Erythroblast (primary cell): ENCODE measurements around the gene NELL1.

Experiments used
- GATA1 ChIP-seq: IDR thresholded peaks from 2 replicates; pipeline ENCODE4 v1.6.1; 2011; ENCODE audit warnings: low read depth, mild to moderate bottlenecking, control low read depth, low read length, moderate library complexity
- POLR2A ChIP-seq: IDR thresholded peaks from 2 replicates; pipeline ENCODE4 v1.6.1; 2011; ENCODE audit warnings: mild to moderate bottlenecking, low read length

DNA sequence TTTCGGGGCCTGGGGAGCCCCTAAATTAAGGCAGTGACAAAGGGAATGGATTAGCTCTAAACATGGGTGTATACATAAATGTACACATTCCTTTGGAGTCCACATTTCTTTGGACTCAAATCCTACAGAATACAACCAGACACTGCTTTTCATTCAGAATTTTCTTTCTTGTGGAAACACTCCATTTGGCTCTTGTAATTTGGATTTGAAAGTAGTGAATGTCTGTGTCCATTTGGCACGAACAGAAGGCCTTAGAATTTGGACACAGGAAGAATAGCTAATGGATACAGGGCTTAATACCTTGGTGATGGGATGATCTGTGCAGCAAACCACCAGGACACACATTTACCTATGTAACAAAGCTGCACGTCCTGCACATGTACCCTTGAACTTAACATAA lies 399.5 kb downstream of the NELL1 start:
- TF ChIP-seq POLR2A (no peak), GATA1 (no peak)
